ENCODE measurements around the gene BRD4. TPM values are rescaled to one million over a fixed set of nuclear protein-coding genes. Genes with fewer than 3 reads are reported as not detected.

Gene BRD4
- total RNA-seq, 2 experiments from 2014 or later: 33.6 to 143 TPM

GRCh38 chr19:15304140-15304705, 28.1 kb downstream of the BRD4 start:
- peak overlapping the region; percentile 43; the same call in 1 of the 2 replicates for H3K4me2 ChIP-seq (ENCODE audit: low read length)
- H3K27ac ChIP-seq (ENCODE audit: low read depth, low read length, poor library complexity, severe bottlenecking): peak overlapping the region; percentile 27
- H3K4me3 ChIP-seq (ENCODE audit: low read depth, low read length, poor library complexity, severe bottlenecking): no peak overlapping the region
- POLR2A ChIA-PET: interaction anchor here (0.6 to 2.5 kb wide), 5 partner anchors 11 to 1553 kb away, joined by 3 to 9 read pairs (median 3); no protein-coding TSS in a partner anchor
- peaks cover 61% of the 10 kb centered on the region for H4K20me1 ChIP-seq (ENCODE audit: insufficient read depth, low read length)
- H3K79me2 ChIP-seq (ENCODE audit: insufficient read depth, low read depth, low read length): peaks cover 99% of the 10 kb centered on the region
- TF ChIP-seq EZH2phosphoT487 (IDR thresholded peaks at IDR 0.05; ENCODE audit: borderline replicate concordance, low read depth, low read length): no peak
- no peak for TF ChIP-seq CTCF (conservative IDR thresholded peaks at IDR 0.05; ENCODE audit: low read length)
- H3K9me2 ChIP-seq (ENCODE audit: insufficient read depth, low read length): no peaks in the 10 kb centered on the region
- H3K36me3 ChIP-seq (ENCODE audit: insufficient read depth, low read length): peaks cover 1% of the 10 kb centered on the region; the same call in 1 of the 2 replicates
- no TSS peak for BruUV-seq (replicated peaks)
- H2AFZ ChIP-seq (ENCODE audit: low read length): no peak overlapping the region
- no peaks in the 10 kb centered on the region for H3K9me3 ChIP-seq (ENCODE audit: low read length)
- intact Hi-C loops (cut with micrococcal nuclease; ENCODE audit: unreplicated experiment): no loop called here
- CTCF ChIA-PET (ENCODE audit: unreplicated experiment): no interaction called here
- peaks cover 73% of the 10 kb centered on the region for H3K4me1 ChIP-seq (ENCODE audit: insufficient read depth, low read length, poor library complexity, severe bottlenecking)
- DNase-seq (ENCODE audit: low spot score): no peak

- Histone ChIP-seq H2AFZ (ENCODE audit: low read length) (no peak overlapping the region), H3K4me1 (ENCODE audit: insufficient read depth, low read length, poor library complexity, severe bottlenecking) (peaks cover 82% of the 10 kb centered on the region), H3K36me3 (ENCODE audit: insufficient read depth, low read length) (no peaks in the 10 kb centered on the region), H3K79me2 (ENCODE audit: insufficient read depth, low read depth, low read length) (peaks cover 99% of the 10 kb centered on the region), H3K9me3 (ENCODE audit: low read length) (no peaks in the 10 kb centered on the region), H4K20me1 (ENCODE audit: insufficient read depth, low read length) (peaks cover 69% of the 10 kb centered on the region), H3K4me2 (ENCODE audit: low read length) (peak overlapping the region; percentile 43; the same call in 1 of the 2 replicates), H3K27ac (ENCODE audit: low read depth, low read length, poor library complexity, severe bottlenecking) (peak overlapping the region; percentile 27), H3K9me2 (ENCODE audit: insufficient read depth, low read length) (no peaks in the 10 kb centered on the region), H3K4me3 (ENCODE audit: low read depth, low read length, poor library complexity, severe bottlenecking) (no peak overlapping the region)
- ChIA-PET POLR2A (interaction anchor here (0.6 to 2.5 kb wide), 6 partner anchors 12 to 1552 kb away, joined by 3 to 9 read pairs (median 4); no protein-coding TSS in a partner anchor), CTCF (ENCODE audit: unreplicated experiment) (interaction anchor here (0.7 kb wide), 1 partner anchor 9 kb away, joined by 3 read pairs; no protein-coding TSS in a partner anchor)
- BruUV-seq (replicated peaks): no TSS peak
- intact Hi-C loops (cut with micrococcal nuclease; ENCODE audit: unreplicated experiment): no loop called here
- no peak for DNase-seq (ENCODE audit: low spot score)
- TF ChIP-seq EZH2phosphoT487 (IDR thresholded peaks at IDR 0.05; ENCODE audit: borderline replicate concordance, low read depth, low read length): no peak
Measured at GRCh38 chr19:15303105-15303780, 29.1 kb downstream of the BRD4 start.

- TF ChIP-seq CTCF (conservative IDR thresholded peaks at IDR 0.05; ENCODE audit: low read length): no peak
- TF ChIP-seq EZH2phosphoT487 (IDR thresholded peaks at IDR 0.05; ENCODE audit: borderline replicate concordance, low read depth, low read length): no peak
- no peak overlapping the region for H2AFZ ChIP-seq (ENCODE audit: low read length)
- CTCF ChIA-PET (ENCODE audit: unreplicated experiment): no interaction called here
- intact Hi-C loops (cut with micrococcal nuclease; ENCODE audit: unreplicated experiment): no loop called here
- DNase-seq (ENCODE audit: low spot score): peak; percentile 64
- POLR2A ChIA-PET: interaction anchor here (0.9 to 4.0 kb wide), 3 partner anchors 8 to 34 kb away, joined by 4 to 17 read pairs (median 15); no protein-coding TSS in a partner anchor
- no peak overlapping the region for H3K4me3 ChIP-seq (ENCODE audit: low read depth, low read length, poor library complexity, severe bottlenecking)
- peaks cover 65% of the 10 kb centered on the region for H4K20me1 ChIP-seq (ENCODE audit: insufficient read depth, low read length)
- H3K4me2 ChIP-seq (ENCODE audit: low read length): peak overlapping the region; percentile 25; the same call in 1 of the 2 replicates
- H3K9me2 ChIP-seq (ENCODE audit: insufficient read depth, low read length): no peaks in the 10 kb centered on the region
- H3K27ac ChIP-seq (ENCODE audit: low read depth, low read length, poor library complexity, severe bottlenecking): peak overlapping the region; percentile 39
- peaks cover 99% of the 10 kb centered on the region for H3K79me2 ChIP-seq (ENCODE audit: insufficient read depth, low read depth, low read length)
- peaks cover 88% of the 10 kb centered on the region for H3K4me1 ChIP-seq (ENCODE audit: insufficient read depth, low read length, poor library complexity, severe bottlenecking)
- no TSS peak for BruUV-seq (replicated peaks)
- no peaks in the 10 kb centered on the region for H3K9me3 ChIP-seq (ENCODE audit: low read length)
- H3K36me3 ChIP-seq (ENCODE audit: insufficient read depth, low read length): peaks cover 23% of the 10 kb centered on the region
Measured at GRCh38 chr19:15300533-15301197, 31.7 kb downstream of the BRD4 start.

Data from OCI-LY7 (cell line).